C4-2B (cell line): ENCODE results near the gene TRAF3IP1.

ENCODE experiments used
- H3K27ac ChIP-seq: fragments of 450-650 bp; 2 replicates; pipeline ENCODE4 v1.5.1; 2017
- CTCF ChIP-seq: fragments of 450-650 bp; conservative IDR thresholded peaks from 2 replicates; pipeline ENCODE4 v1.5.1; 2017; ENCODE audit warnings: mild to moderate bottlenecking
- ZFX ChIP-seq: fragments of 450-650 bp; IDR thresholded peaks from 2 replicates; pipeline ENCODE4 v1.6.1; 2017

Gene TRAF3IP1

GRCh38 chr2:238339395-238339780, 19.1 kb downstream of the TRAF3IP1 start:
- no peak for TF ChIP-seq ZFX
- no peak for TF ChIP-seq CTCF
- no peak overlapping the region for H3K27ac ChIP-seq

GRCh38 chr2:238339814-238340213, 19.5 kb downstream of the TRAF3IP1 start:
- H3K27ac ChIP-seq, result no peak overlapping the region
- TF ChIP-seq ZFX (no peak), CTCF (no peak)

GRCh38 chr2:238341536-238341935, 21.2 kb downstream of the TRAF3IP1 start:
- no peak overlapping the region for H3K27ac ChIP-seq
- TF ChIP-seq CTCF, result no peak
- TF ChIP-seq ZFX, result no peak

GRCh38 chr2:238344035-238344434, 23.7 kb downstream of the TRAF3IP1 start:
- TF ChIP-seq ZFX (no peak), CTCF (no peak)
- no peak overlapping the region for H3K27ac ChIP-seq

- no peak overlapping the region for H3K27ac ChIP-seq
- TF ChIP-seq CTCF (no peak), ZFX (no peak)
These were observed 24.2 kb downstream of the TRAF3IP1 start for GRCh38 chr2:238344517-238344916.

- TF ChIP-seq ZFX (no peak), CTCF (no peak)
- H3K27ac ChIP-seq, result no peak overlapping the region
These were observed 25.1 kb downstream of the TRAF3IP1 start for GRCh38 chr2:238345297-238345968.

GRCh38 chr2:238346544-238346943, 26.2 kb downstream of the TRAF3IP1 start:
- TF ChIP-seq CTCF (no peak), ZFX (no peak)
- H3K27ac ChIP-seq, result no peak overlapping the region
